ENCODE results near the gene PRSS2.
"Not testable (repeated sequence)": the region's sequence is repeated elsewhere in the genome, so short reads cannot be mapped to it uniquely, and the experiment has no call there.

Gene PRSS2

DNA sequence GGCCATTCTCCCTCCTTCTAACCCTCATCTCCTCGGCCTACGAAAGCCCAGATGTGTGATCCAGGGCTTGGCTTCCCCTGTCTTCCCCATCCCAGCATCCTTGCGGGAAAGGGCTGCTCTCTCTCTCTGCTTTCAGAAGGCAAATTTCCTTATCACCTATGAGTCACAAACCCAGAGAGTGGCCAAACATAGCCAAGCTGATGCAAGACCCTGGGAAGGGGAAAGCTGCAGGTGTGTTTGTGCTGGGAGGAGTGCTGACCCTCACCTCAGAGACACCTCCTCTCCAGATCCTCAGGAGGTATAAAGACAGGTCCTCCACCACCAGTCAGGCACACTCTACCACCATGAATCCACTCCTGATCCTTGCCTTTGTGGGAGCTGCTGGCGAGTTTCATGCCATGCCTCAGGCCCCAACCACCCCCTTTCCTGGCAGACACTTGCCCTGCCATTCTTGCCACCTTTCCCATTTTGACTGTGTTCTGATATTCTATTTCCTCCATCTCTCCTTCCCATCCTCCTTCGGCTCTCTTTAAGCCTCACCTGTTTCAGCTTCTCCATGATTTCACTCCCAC is 10.6 kb upstream of the PRSS2 start:
- DNase-seq: no peak

DNA sequence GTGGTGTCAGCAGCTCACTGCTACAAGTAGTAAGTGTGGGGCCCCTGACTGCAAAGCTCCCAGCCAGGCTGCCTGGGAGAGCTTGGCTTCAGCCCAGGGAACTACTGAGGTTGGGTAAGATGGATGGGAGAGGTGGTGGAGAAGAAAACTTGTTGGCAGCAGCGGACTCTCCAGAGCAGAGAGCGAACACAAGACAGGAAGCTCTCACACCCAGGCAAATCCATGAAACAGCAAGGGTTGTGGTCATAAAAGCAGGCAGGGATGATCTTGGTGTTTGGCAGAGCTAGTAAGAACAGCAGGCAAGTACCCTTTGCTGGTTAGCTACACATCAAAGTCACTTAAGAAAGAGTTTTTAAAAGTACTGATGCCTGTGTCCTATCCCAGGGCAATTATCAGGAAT is 9.2 kb upstream of the PRSS2 start:
- DNase-seq: not testable (repeated sequence)

DNA sequence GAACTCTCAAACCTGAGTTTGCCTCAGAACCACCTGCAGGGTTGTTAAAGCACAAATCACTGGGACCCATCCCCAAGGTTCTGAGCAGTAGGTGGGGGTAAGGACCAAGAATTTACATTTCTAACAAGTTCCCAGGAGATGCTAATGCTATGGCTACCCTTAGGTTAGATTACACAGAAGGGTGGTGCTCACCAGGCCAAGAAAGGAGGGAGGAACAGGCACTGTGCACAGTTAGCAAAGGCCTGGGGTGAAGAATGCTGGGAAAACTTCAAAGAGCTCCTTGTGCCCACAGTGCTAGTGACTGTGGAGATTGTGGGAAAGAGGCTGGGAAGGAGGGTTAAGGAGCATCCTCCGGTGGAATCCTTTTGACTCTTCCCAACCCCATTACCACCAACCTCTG is 8.7 kb upstream of the PRSS2 start:
- DNase-seq: no peak

DNA sequence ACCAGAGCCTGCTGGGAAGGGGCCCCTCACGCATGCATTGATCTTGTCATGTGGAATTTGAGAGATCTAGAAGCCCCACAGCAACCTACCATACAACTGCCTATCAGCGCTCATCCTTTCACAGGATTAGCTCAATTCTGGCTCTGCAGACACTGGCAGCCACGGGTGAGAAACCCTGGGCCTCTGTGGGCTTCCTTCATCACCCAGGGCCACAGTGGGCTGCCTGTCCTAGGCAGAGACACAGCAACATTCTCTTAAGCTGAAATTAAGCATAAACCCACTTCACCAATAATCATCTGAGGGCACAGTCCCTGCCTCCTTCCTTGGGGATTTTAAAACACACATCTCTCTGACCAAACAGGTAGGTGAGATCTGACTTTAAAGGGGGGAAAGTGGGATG is 3.3 kb upstream of the PRSS2 start:
- DNase-seq: no peak

DNA sequence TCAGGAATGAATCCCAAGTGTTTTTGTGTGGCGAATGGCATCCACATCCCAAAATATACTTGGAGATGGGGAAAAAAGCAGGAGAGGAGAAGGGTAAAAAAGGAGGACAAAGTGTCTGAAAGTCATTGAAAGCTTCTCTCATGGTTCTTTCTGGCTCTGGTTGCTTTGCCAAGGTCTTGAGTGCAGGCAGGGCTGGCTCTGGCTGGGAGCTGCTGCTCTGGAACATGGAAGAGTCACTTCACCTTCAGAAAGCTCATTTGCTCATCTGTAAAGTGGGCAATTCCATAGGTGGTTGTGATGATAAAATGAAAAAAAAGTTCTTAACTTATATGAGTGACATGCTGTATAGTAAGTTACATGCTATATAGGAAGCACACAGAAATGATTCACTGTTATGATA is 2.9 kb upstream of the PRSS2 start:
- no peak for DNase-seq

DNA sequence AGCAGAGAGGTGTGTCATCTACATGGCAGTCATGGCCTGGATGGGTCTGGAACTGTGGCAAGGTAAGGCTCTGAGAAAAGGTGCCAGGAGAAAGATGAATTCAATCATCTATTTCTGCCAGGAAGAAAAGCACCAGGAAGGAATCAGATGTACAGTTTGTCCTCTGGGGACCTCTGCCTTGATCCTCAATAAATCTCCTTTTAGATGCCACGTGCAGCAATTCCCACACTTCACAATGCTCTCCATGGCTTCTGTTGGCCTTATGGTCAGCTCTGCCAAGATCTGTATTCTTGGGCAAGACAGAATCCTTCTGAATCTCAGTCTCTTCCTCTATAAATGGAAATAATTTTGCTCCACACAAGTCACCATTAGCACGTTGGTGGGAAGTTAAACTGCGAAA is 1.9 kb upstream of the PRSS2 start:
- not testable (repeated sequence) for DNase-seq

DNA sequence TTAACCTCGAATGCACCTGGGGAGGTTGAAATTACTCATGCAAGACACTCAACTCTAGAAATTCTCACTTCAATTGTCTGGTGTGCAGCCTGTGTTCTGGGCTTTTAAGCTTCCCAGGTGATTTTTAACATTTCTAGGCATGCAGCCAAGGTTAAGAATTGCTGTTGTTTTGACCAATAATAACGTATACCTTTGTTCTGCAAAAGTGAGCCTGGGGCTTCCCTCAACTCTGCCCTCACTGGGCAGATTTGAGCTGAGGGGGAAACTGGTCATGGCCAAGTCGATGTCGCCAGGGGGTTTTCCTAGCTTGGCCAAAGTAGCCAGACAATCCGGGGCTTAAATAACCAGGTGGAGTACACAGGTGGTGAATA is 568 bp downstream of the PRSS2 start:
- peak; percentile 56 for DNase-seq

DNA sequence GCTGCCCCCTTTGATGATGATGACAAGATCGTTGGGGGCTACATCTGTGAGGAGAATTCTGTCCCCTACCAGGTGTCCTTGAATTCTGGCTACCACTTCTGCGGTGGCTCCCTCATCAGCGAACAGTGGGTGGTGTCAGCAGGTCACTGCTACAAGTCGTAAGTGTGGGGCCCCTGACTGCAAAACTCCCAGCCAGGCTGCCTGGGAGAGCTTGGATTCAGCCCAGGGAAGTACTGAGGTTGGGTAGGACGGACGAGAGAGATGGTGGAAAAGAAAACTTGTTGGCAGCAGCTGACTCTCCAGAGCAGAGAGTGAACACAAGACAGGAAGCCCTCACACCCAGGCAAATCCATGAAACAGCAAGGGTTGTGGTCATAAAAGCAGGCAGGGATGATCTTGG is 1.3 kb downstream of the PRSS2 start:
- DNase-seq: no peak

DNA sequence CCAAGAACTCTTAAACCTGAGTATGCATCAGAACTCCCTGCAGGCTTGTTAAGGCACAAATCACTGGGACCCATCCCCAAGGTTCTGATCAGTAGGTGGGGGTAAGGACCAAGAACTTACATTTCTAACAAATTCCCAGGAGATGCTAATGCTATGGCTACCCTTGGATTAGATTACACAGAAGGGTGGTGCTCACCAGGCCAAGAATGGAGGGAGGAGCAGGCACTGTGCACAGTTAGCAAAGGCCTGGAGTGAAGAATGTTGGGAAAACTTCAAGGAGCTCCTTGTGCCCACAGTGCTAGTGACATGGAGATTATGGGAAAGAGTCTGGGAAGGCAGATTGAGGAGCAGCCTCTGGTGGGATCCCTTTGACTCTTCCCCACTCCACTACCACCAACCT is 1.9 kb downstream of the PRSS2 start:
- no peak for DNase-seq

DNA sequence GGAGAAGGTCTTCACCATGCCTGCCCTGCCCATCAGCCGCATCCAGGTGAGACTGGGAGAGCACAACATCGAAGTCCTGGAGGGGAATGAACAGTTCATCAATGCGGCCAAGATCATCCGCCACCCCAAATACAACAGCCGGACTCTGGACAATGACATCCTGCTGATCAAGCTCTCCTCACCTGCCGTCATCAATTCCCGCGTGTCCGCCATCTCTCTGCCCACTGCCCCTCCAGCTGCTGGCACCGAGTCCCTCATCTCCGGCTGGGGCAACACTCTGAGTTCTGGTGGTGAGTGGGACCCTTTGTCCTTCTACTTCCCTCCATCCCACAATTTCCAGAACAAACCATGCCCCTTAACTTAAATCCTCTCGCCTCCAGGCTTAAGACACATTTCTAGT is 2.5 kb downstream of the PRSS2 start:
- DNase-seq: no peak

DNA sequence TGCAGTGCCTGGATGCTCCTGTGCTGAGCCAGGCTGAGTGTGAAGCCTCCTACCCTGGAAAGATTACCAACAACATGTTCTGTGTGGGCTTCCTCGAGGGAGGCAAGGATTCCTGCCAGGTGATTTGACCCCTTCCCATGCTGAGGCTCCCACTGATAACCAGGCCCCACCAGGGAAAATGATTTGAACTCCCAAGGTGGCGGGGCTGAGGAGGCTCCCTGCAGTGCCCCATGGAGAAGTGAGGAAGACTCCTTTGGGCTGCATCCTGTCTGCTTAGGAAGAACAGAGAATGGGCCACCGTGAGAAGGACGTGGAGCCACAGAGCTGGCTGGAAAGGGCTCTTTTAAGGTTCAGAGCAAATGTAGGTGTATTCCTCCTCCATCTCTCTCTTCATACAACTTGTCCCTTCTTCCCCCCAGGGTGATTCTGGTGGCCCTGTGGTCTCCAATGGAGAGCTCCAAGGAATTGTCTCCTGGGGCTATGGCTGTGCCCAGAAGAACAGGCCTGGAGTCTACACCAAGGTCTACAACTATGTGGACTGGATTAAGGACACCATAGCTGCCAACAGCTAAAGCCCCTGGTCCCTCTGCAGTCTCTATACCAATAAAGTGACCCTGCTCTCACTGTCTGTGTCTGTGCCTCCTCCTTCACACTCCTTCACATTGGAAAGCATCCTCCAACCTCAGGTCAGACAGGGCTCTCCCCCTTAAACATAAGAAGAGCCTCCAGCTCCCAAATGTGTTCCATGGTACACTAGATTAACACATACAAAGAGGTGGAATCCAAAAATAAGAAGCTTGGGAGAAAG is 3.4 kb downstream of the PRSS2 start:
- DNase-seq: no peak

DNA sequence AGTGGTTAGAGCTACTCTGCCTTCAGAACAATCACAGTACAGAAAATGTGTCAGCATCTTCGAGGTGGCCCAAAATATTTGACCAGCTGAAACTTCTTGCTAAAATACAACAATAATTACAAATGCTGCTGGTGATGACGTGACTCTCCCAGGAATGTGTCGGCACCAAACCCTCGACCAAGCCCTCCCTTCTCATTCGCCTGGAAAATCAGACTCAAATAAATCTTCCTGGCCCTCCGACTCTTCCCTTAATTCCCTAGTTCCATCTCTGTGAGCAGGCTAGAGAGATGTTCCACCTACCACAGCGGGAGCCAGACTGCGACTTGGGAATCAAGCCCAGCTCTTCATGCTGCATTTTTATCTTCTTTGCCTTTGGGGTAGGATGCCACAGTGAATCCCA is 4.1 kb downstream of the PRSS2 start:
- no peak for DNase-seq

DNA sequence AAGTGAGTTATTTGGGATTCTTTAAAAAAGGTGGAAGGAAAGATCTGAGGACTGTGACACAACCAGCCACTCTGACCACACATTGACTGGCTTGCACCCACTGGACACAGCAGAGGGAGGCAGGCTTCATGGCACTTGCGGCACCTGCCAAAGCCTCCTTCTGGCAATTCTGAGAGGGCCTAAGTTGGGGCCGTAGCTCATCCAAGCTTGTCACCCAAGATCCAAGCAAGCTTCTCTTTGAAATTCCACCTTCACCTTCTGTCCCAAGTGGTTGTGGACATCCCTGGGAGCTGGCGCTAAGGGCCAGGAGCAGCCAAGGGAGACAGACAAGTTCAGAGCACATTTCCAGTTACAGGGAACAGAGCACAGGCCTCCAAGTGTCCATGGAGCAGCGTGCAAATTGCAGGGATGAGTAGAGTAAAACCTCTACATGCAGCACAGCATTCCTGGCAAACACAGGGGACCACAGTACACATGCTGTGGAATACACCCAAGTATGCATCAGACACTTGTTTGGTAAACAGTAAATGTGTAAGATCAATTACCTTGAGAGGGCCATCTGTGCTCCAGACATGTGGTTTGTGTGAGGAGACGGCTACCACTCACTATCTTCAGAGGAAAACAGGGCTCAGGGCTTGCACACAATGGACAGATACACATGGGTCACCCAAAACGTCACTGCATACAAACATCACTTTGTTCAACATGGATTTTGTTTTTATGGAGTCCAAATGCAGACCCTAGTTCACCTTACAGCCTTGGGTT is 4.8 kb downstream of the PRSS2 start:
- DNase-seq: not testable (repeated sequence)

DNA sequence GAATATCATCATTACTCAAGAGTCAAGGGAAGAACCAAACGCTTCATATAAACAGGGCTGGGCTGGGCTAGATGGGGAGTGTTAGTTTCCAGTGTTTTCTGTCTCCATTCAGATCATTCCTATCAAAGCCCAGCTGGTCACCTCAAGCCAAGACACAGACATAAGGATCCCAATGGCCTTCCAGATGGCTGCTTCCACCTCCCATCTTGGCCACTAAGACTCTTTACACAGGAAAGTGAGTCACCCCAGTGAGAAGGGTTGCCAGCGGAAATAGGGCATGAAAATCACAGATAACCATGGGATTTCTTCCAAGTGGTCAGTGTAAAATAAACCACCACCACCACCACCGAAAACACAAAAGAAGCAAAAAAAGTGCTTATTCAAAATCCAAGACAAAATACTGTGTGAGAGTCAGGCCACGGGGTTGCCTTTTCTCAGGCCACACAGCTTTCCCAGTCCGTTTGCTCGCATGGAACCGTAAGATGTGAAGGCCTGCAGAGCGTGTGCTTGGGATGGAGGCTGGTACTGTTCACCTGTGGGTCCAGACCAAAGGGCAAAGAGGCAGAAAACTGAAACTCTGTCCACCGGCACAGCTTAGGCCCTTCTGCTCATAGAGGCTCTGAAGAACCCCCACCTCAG is 5.6 kb downstream of the PRSS2 start:
- DNase-seq: no peak

DNA sequence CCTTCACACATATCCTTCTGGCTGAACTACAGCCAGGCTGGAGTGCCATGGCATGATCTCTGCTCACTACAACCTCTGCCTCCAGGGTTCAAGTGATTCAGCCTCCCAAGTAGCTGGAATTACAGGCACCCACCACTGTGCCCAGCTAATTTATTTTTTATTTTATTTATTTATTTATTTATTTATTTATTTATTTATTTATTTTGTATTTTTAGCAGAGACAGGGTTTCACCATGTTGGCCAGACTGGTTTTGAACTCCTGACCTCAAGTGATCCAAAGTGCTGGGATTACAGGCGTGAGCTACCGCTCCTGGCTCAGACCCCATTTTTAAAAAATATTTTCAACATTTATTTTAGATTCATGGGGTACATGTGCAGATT is 6.1 kb downstream of the PRSS2 start:
- not testable (repeated sequence) for DNase-seq

DNA sequence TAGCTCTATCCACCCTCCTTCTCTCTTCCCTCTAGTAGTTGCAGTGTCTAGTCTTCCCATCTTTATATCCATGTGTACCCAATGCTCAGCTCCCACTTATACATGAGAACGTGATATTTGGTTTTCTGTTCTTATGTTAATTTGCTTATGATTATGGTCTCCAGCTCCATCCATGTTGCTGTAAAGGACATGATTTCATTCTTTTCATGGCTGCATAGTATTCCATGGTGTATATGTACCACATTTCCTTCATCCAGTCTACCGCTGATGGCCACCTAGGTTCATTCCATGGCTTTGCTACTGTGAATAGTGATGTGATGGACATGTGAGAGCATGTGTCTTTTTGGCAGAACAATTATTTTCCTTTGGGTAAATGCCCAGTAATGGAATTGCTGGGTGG is 6.5 kb downstream of the PRSS2 start:
- DNase-seq: no peak

DNA sequence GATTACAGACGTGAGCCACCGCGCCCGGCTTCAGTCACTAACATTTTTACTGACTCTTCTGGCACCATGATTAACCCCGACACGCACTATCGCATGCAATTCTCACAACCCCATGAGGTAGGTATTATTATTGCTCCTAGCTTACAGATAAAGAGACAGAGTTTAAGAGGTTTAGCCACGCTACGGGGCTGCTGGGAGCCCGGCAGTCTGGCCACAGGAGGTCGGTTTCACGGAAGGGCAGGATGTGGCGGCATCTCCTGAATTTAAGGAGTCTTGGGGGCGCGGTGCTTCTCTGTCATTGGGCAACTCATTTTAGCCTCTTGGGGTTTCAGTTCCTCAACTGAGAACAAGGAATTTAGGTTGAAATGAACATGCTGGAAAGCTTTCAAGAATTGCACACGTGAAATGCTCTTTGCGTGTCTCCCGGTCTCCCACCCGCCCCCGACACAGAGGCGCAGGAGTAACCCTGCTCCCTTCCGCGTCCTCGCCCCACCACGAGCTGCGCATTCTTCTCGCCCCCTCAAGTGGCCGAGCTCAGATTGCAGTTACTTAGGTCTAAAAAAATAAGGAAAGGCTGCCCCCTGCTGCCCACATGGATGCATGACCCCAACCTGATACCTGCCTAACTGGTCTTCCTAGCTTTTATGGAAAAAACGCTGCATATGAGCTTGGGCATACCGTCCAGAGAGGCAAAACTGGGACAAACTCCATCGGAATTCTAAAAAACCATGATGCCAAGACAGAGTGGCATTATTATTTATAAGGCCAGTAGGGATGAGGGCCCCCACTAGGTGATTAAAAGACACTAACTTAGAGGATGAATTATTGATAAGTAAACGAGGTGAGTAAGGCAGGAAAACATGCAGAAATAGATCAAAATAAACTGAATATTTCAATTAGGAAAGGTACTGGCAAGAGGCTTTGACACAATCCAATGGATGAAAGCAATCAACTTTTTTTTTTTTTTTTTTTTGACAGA is 12.4 kb downstream of the PRSS2 start:
- DNase-seq: peak; percentile 78

DNA sequence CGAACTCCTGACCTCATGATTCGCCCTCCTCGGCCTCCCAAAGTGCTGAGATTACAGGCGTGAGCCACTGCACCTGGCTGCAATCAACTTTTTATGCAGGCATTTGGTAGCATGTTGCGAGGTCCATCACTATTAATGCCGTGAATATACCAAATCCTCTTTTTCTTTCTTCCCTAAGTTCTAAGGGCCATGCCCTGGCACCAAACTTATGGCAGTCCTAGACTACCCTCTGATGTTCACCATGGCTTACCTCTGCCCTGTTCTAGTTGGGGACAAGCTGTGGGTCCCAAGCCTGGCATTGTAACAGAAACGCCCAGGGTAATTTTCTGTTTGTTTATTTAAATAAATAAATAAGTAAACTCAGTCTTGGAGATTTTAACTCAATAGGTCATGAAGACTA is 13.3 kb downstream of the PRSS2 start:
- DNase-seq: no peak

DNA sequence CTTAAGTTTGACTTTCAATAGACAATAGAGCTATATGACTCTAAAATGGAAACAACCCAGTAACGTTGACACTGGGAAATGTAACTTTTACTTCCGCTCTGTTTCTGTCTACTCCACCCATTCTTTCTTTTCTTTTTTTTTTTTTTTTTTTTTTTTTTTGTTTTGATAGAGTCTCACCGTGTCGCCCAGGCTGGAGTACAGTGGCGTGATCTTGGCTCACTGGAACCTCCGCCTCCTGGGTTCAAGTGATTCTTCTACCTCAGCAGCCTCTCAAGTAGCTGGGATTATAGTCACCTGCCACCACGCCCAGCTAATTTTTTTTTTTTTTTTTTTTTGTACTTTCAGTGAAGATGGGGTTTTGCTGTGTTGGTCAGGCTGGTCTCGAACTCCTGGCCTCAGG is 13.9 kb downstream of the PRSS2 start:
- no peak for DNase-seq

DNA sequence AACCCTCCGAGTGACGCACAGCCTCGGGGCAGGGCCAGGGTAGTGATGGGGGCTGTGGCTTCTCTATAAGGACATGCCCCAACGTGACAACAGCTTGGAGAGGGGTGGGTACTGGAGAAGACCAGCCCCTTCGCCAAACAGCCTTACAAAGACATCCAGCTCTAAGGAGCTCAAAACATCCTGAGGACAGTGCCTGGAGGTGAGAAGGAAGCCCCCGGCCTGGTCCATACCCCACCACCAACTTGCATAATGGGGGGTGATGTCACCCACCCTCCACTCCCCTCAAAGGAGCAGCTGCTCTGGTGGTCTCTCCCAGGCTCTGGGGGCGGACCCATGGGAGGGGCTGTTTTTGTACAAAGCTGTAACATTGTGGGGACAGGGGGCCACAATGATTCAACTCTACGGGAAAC is 15.1 kb downstream of the PRSS2 start:
- DNase-seq: no peak

DNA sequence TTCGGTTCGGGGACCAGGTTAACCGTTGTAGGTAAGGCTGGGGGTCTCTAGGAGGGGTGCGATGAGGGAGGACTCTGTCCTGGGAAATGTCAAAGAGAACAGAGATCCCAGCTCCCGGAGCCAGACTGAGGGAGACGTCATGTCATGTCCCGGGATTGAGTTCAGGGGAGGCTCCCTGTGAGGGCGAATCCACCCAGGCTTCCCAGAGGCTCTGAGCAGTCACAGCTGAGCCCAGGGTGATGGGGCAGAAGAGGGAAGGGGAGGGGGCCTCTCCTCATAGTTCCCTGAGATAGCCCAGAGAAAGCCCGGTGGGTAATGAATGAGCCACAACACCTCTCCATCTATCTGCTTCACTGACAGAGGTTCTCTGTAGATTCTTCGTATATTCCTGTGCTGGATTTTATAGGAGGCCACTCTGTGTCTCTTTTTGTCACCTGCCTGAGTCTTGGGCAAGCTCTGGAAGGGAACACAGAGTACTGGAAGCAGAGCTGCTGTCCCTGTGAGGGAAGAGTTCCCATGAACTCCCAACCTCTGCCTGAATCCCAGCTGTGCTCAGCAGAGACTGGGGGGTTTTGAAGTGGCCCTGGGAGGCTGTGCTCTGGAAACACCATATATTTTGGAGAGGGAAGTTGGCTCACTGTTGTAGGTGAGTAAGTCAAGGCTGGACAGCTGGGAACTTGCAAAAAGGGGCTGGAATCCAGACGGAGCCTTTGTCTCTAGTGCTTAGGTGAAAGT is 16.4 kb downstream of the PRSS2 start:
- DNase-seq: no peak

DNA sequence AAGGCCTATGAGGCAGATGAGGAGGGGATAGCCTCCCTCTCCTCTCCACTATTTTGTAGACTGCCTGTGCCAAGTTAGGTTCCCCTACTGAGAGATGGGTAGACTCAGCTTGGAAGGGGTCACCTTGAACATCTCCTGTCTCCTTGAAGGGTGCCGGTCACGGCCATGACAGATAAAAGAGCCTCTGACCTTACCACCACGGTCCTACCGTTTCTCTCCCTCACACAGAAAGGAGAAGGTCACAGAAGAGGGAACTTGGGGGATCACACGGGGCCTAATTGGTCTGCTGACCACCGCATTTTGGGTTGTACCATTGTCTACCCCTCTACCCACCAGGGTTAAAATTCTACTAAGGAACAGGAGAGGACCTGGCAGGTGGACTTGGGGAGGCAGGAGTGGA is 17.0 kb downstream of the PRSS2 start:
- DNase-seq: no peak

Data from NCI-H748 treated with DMSO at 0.1 percent for 48 hours (cell line).